CD14-positive monocyte (primary cell): ENCODE results near the gene ADAMTSL3. TPM values are rescaled to one million over a fixed set of nuclear protein-coding genes. Genes with fewer than 3 reads are reported as not detected.

Experiments used
- DNase-seq, 3 donors: peaks; one replicate each; pipeline ENCODE4 v3.0.0-alpha.2; 2011 to 2022
- H2AFZ ChIP-seq: 2 replicates; pipeline ENCODE4 v1.6.0; 2012; ENCODE audit warnings: mild to moderate bottlenecking, low read depth, low read length, inconsistent platforms; ENCODE audit not compliant: insufficient read depth, poor library complexity, severe bottlenecking
- H3K27ac ChIP-seq, 2 donors: 1 replicate in 1 of 2; 2 replicates in 1 of 2; pipeline ENCODE4 v1.5.1; 2012 to 2013; ENCODE audit warnings: low read length in 2 of 2, control low read depth in 1 of 2, inconsistent platforms in 1 of 2, low read depth in 1 of 2, mild to moderate bottlenecking in 1 of 2
- H3K27me3 ChIP-seq, 2 donors: one replicate each; pipeline versions ENCODE4 v1.6.0 to v1.6.1; 2011 to 2013; ENCODE audit warnings: low read length in 2 of 2; ENCODE audit not compliant: control insufficient read depth in 2 of 2, insufficient read depth in 2 of 2
- H3K36me3 ChIP-seq, 2 donors: replicated peaks in 1 of 2; 1 replicate in 1 of 2; 2 replicates in 1 of 2; pipeline versions ENCODE4 v1.5.1 to v1.6.1; 2012 to 2013; ENCODE audit warnings: low read length in 2 of 2, control low read depth in 1 of 2, inconsistent platforms in 1 of 2, mild to moderate bottlenecking in 1 of 2; ENCODE audit not compliant: insufficient read depth in 2 of 2, control insufficient read depth in 1 of 2
- H3K4me1 ChIP-seq, 2 donors: 1 replicate in 1 of 2; 2 replicates in 1 of 2; pipeline versions ENCODE4 v1.5.1 to v1.6.1; 2012 to 2013; ENCODE audit warnings: low read length in 2 of 2, control low read depth in 1 of 2, inconsistent platforms in 1 of 2, mild to moderate bottlenecking in 1 of 2, moderate library complexity in 1 of 2; ENCODE audit not compliant: insufficient read depth in 2 of 2, control insufficient read depth in 1 of 2
- H3K4me2 ChIP-seq: replicated peaks from 2 replicates; pipeline ENCODE3; 2012; ENCODE audit warnings: low read length, moderate library complexity, mild to moderate bottlenecking; ENCODE audit not compliant: poor library complexity, severe bottlenecking; ENCODE audit errors: extremely low read depth
- H3K4me3 ChIP-seq, 3 experiments: fragments of 200-600 bp in 1 of 3; sonication (generic) in 1 of 3; replicated peaks in 1 of 3; 1 replicate in 2 of 3; 2 replicates in 1 of 3; pipeline ENCODE4 v1.5.1; 2011 to 2013; ENCODE audit warnings: low read length in 3 of 3, mild to moderate bottlenecking in 3 of 3, control low read depth in 2 of 3, low read depth in 2 of 3, inconsistent platforms in 1 of 3, moderate library complexity in 1 of 3
- H3K79me2 ChIP-seq: 2 replicates; pipeline ENCODE4 v1.6.0; 2012; ENCODE audit warnings: mild to moderate bottlenecking, control low read depth, inconsistent platforms, low read length, moderate library complexity; ENCODE audit not compliant: insufficient read depth
- H3K9ac ChIP-seq: 2 replicates; pipeline ENCODE4 v1.6.0; 2017; ENCODE audit warnings: low read length, mild to moderate bottlenecking; ENCODE audit not compliant: insufficient read depth, poor library complexity, severe bottlenecking
- H3K9me3 ChIP-seq, 2 donors: replicated peaks in 1 of 2; 1 replicate in 1 of 2; 2 replicates in 1 of 2; pipeline versions ENCODE4 v1.5.1 to v1.6.1; 2012 to 2013; ENCODE audit warnings: low read length in 2 of 2, control low read depth in 1 of 2; ENCODE audit not compliant: control insufficient read depth in 1 of 2, insufficient read depth in 1 of 2
- H4K20me1 ChIP-seq: 2 replicates; pipeline ENCODE4 v1.6.0; 2012; ENCODE audit warnings: mild to moderate bottlenecking, low read length, control low read depth, moderate library complexity; ENCODE audit not compliant: insufficient read depth
- H3K27ac Mint-ChIP-seq, 7 donors: one replicate each; pipeline ENCODE4 v1.8.0; 2020; ENCODE audit warnings: mild to moderate bottlenecking in 7 of 7, mixed read lengths in 7 of 7, moderate library complexity in 6 of 7, inconsistent platforms in 2 of 7
- H3K27me3 Mint-ChIP-seq, 3 donors: one replicate each; pipeline ENCODE4 v1.8.0; 2021 to 2022; ENCODE audit warnings: low read depth in 3 of 3, mild to moderate bottlenecking in 3 of 3, mixed read lengths in 3 of 3, moderate library complexity in 3 of 3, inconsistent platforms in 1 of 3
- H3K36me3 Mint-ChIP-seq, 2 donors: one replicate each; pipeline ENCODE4 v1.8.0; 2020; ENCODE audit warnings: mixed read lengths in 2 of 2, inconsistent platforms in 1 of 2, mild to moderate bottlenecking in 1 of 2
- H3K4me1 Mint-ChIP-seq: one replicate; pipeline ENCODE4 v1.8.0; 2020; ENCODE audit warnings: mild to moderate bottlenecking, mixed read lengths
- H3K4me3 Mint-ChIP-seq, 2 donors: one replicate each; pipeline ENCODE4 v1.8.0; 2020; ENCODE audit warnings: mild to moderate bottlenecking in 2 of 2, mixed read lengths in 2 of 2, moderate library complexity in 1 of 2
- H3K9me3 Mint-ChIP-seq, 7 donors: one replicate each; pipeline ENCODE4 v1.8.0; 2020 to 2022; ENCODE audit warnings: mixed read lengths in 7 of 7, mild to moderate bottlenecking in 6 of 7, moderate library complexity in 6 of 7, inconsistent platforms in 2 of 7
- CTCF ChIP-seq: fragments of 200-600 bp; IDR thresholded peaks from one replicate; pipeline ENCODE4 v1.8.0; 2022; ENCODE audit warnings: antibody characterized with exemption, mild to moderate bottlenecking
- WGBS: methylation state at CpG from one replicate; pipeline ENCODE4 v1.1.5; 2013; ENCODE audit warnings: missing lambda C conversion rate; ENCODE audit not compliant: insufficient coverage; 5-methylcytosine and 5-hydroxymethylcytosine counted together
- intact Hi-C, 2 donors: fragments of 100-400 bp; cut with micrococcal nuclease; formaldehyde crosslinking; loops; one replicate each; pipeline versions ENCODE4 v1.15.0 to v1.15.1; 2023
- polyA plus RNA-seq, 3 donors: library from polyadenylated mRNA; depleted of rRNA in 1 of 3; unstranded in 2 of 3; stranded (reverse) in 1 of 3; fragments of 300-500 nt in 2 of 3; fragments of >200 nt in 1 of 3; fragmentation: Illumina TruSeq in 2 of 3; gene quantifications; 1 replicate in 2 of 3; 2 replicates in 1 of 3; pipeline ENCODE4 v1.2.3, GENCODE V29; 2012 to 2021

Gene ADAMTSL3
- polyA plus RNA-seq, 3 donors = not detected

DNA sequence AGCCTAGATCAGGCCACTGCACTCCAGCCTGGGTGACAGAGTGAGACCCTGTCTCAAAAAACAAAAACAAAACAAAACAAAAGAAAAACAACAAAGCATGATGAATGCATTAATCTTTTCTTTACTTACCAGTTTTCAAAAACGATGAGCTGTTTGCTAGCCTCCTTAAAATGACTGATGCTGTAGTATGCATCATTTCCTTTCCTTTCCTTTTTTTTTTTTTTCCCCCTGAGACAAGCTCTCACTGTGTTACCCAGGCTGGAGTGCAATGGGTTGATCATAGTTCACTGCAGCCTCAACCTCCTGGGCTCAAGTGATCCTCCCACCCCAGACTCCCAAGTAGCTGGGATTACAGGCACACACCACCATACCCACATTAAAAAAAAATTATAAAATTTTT is 202.0 kb downstream of the ADAMTSL3 start:
- no peak overlapping the region for H3K27ac Mint-ChIP-seq
- H3K27me3 ChIP-seq = no peaks in the 10 kb centered on the region
- no peak for DNase-seq
- no peak overlapping the region for H3K4me2 ChIP-seq
- no peak overlapping the region for H3K4me3 ChIP-seq
- no peak for TF ChIP-seq CTCF
- H3K4me1 ChIP-seq = no peaks in the 10 kb centered on the region
- H3K27ac ChIP-seq = no peak overlapping the region
- H3K27me3 Mint-ChIP-seq = peaks cover 0 to 1% (median 0%) of the 10 kb centered on the region in 3 donors
- no peak overlapping the region for H3K4me3 Mint-ChIP-seq
- no peaks in the 10 kb centered on the region for H3K4me1 Mint-ChIP-seq
- peaks cover 0 to 9% of the 10 kb centered on the region in 2 donors for H3K9me3 ChIP-seq
- H2AFZ ChIP-seq = no peak overlapping the region
- no peak overlapping the region for H3K9ac ChIP-seq
- no peaks in the 10 kb centered on the region for H3K79me2 ChIP-seq
- no peaks in the 10 kb centered on the region for H4K20me1 ChIP-seq
- H3K9me3 Mint-ChIP-seq = peaks cover 2 to 7% (median 5%) of the 10 kb centered on the region in 7 donors
- intact Hi-C loops = no loop called here
- WGBS = 63% methylated on average over 1 of the region's 1 CpG
- no peaks in the 10 kb centered on the region for H3K36me3 Mint-ChIP-seq
- no peaks in the 10 kb centered on the region for H3K36me3 ChIP-seq

DNA sequence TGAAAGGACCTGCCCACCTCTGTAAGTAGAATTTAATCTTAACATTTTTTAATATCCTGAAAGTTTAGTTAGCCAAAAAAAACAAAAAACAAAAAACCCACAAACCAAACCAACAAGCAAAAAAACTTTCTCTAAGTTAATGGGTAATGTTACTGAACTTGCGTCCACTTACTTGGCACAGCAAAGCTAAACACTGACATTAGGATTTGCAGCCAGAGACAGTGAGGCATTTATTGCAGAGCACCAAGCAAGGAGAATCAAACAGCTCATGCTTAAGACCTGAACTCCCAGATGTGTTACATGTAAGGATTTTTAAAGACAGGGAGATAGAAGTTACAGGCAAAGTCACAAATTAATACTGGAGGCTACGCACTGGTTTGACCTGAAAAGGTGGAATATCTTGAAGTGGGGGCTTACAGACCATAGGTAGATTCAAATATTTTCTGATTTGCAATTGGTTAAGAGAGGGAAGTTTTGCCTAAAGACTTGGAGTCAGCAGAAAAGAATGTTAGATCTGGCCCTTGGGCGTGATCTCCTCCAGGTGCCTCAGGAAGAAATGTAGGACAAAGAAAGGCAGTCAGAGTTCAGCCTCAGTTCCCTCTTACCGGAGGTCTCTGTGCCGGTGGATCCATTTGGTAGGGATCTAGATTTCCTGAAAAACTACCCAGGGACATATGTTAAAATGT is 205.0 kb downstream of the ADAMTSL3 start:
- Mint-ChIP-seq H3K27me3 (peaks cover 0 to 1% (median 1%) of the 10 kb centered on the region in 3 donors), H3K4me1 (no peaks in the 10 kb centered on the region), H3K36me3 (no peaks in the 10 kb centered on the region), H3K4me3 (no peak overlapping the region), H3K27ac (no peak overlapping the region), H3K9me3 (peaks cover 2 to 15% (median 10%) of the 10 kb centered on the region in 7 donors)
- Histone ChIP-seq H3K27me3 (no peaks in the 10 kb centered on the region), H3K4me1 (no peaks in the 10 kb centered on the region), H2AFZ (no peak overlapping the region), H3K79me2 (no peaks in the 10 kb centered on the region), H3K27ac (no peak overlapping the region), H4K20me1 (no peaks in the 10 kb centered on the region), H3K4me3 (no peak overlapping the region), H3K9me3 (peaks cover 0 to 9% of the 10 kb centered on the region in 2 donors), H3K36me3 (no peaks in the 10 kb centered on the region), H3K9ac (no peak overlapping the region), H3K4me2 (no peak overlapping the region)
- TF ChIP-seq CTCF = no peak
- intact Hi-C loops = no loop called here
- DNase-seq = no peak
- WGBS = 100% methylated on average over 3 of the region's 5 CpGs
